Esophagus squamous epithelium (tissue), 4 donors: Measurements from ENCODE around the gene SYCP2.

ENCODE experiments used
- CTCF ChIP-seq, 6 experiments: fragments of 450-650 bp in 4 of 6; fragments of 200-600 bp in 2 of 6; sonication (generic) in 2 of 6; IDR thresholded peaks; one replicate each; pipeline ENCODE4 v1.5.1; 2016 to 2019; ENCODE audit warnings: antibody characterized with exemption in 6 of 6, mild to moderate bottlenecking in 4 of 6, moderate library complexity in 4 of 6
- POLR2A ChIP-seq, 4 donors: fragments of 450-650 bp; IDR thresholded peaks; one replicate each; pipeline ENCODE4 v1.6.1; 2017; ENCODE audit warnings: antibody characterized with exemption in 4 of 4, mild to moderate bottlenecking in 4 of 4, moderate library complexity in 3 of 4

- TF ChIP-seq CTCF (IDR thresholded peaks at IDR 0.05) (no peak), POLR2A (IDR thresholded peaks at IDR 0.05) (no peak)
Observed at GRCh38 chr20:59902470-59902869, 31.0 kb downstream of the SYCP2 start.
